ENCODE results near the gene DPF3.

DPF3 gene

GRCh38 chr14:72663076-72663487 lies 230.8 kb downstream of the DPF3 start:
- Mint-ChIP-seq H3K36me3 (ENCODE audit: low read depth) (no peaks in the 10 kb centered on the region), H3K27ac (no peak overlapping the region), H3K4me3 (no peak overlapping the region), H3K27me3 (ENCODE audit: low read depth) (peaks cover 35% of the 10 kb centered on the region), H3K4me1 (ENCODE audit: low read depth) (peaks cover 3% of the 10 kb centered on the region), H3K9me3 (no peaks in the 10 kb centered on the region)
- no peak for DNase-seq (ENCODE audit: low spot score)

GRCh38 chr14:72662214-72662613 lies 231.7 kb downstream of the DPF3 start:
- H3K27me3 Mint-ChIP-seq (ENCODE audit: low read depth) = peaks cover 32% of the 10 kb centered on the region
- H3K9me3 Mint-ChIP-seq = no peaks in the 10 kb centered on the region
- peaks cover 3% of the 10 kb centered on the region for H3K4me1 Mint-ChIP-seq (ENCODE audit: low read depth)
- H3K27ac Mint-ChIP-seq = no peak overlapping the region
- DNase-seq (ENCODE audit: low spot score) = no peak
- H3K4me3 Mint-ChIP-seq = no peak overlapping the region
- H3K36me3 Mint-ChIP-seq (ENCODE audit: low read depth) = no peaks in the 10 kb centered on the region

DNA sequence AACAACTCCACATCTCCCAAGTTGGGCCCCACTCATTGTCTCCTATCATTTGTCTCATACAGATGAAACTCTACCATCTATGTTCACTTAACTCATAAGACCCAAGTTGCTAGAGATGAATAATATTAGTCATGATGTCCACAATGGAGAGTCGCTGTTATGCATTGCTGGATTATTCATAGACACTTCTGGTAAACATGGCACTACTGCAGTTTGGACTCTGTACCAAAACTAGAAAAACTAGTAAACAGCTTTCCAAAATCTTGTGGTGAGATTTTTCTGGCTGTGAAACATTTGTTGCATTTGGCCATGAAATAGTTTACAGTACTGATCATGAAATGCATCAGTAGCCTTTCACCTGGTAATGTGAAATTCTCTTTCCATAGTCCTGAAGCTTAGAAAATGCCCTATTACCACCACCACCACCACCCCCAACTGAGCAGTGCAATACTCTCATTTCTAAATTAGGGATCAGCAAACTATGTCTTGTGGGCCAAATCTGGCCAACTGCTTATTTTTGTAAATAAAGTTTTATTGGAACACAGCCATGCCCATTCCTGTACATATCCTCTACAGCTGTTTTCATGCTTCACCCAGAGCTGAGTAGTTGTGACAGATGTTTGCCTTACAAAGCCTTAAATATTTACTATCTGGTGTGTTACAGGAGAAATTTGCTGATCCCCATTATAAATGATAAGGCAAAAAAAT lies 236.5 kb downstream of the DPF3 start:
- H3K4me3 Mint-ChIP-seq = no peak overlapping the region
- no peak overlapping the region for H3K27ac Mint-ChIP-seq
- no peaks in the 10 kb centered on the region for H3K4me1 Mint-ChIP-seq (ENCODE audit: low read depth)
- no peaks in the 10 kb centered on the region for H3K9me3 Mint-ChIP-seq
- peaks cover 23% of the 10 kb centered on the region for H3K27me3 Mint-ChIP-seq (ENCODE audit: low read depth)
- H3K36me3 Mint-ChIP-seq (ENCODE audit: low read depth) = no peaks in the 10 kb centered on the region
- no peak for DNase-seq (ENCODE audit: low spot score)

GRCh38 chr14:72653026-72653425 lies 240.9 kb downstream of the DPF3 start:
- no peak for DNase-seq (ENCODE audit: low spot score)
- no peaks in the 10 kb centered on the region for H3K4me1 Mint-ChIP-seq (ENCODE audit: low read depth)
- no peak overlapping the region for H3K27ac Mint-ChIP-seq
- no peaks in the 10 kb centered on the region for H3K36me3 Mint-ChIP-seq (ENCODE audit: low read depth)
- peaks cover 28% of the 10 kb centered on the region for H3K27me3 Mint-ChIP-seq (ENCODE audit: low read depth)
- no peaks in the 10 kb centered on the region for H3K9me3 Mint-ChIP-seq
- no peak overlapping the region for H3K4me3 Mint-ChIP-seq

DNA sequence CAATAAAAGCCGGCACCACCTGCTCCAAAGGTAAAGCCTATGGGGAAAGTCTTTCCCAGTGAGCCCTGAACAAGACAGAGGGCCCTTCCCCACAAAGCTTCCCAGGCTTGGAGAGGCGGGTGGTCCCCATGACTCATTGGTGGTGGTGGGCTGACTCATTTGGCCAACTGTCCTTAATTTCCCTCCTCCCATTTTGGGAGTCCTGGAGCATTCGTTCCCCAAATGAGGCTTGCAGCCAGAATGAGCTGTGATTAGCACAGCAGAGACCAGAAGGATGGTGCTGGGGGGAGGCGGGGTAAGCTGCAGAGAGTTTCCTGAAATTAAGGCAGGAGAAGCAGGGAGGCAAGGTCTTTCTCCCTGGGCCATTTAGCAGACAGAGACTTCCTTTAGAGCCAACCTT lies 241.7 kb downstream of the DPF3 start:
- H3K4me3 Mint-ChIP-seq = no peak overlapping the region
- no peak overlapping the region for H3K27ac Mint-ChIP-seq
- no peaks in the 10 kb centered on the region for H3K9me3 Mint-ChIP-seq
- no peaks in the 10 kb centered on the region for H3K4me1 Mint-ChIP-seq (ENCODE audit: low read depth)
- DNase-seq (ENCODE audit: low spot score) = no peak
- peaks cover 25% of the 10 kb centered on the region for H3K27me3 Mint-ChIP-seq (ENCODE audit: low read depth)
- no peaks in the 10 kb centered on the region for H3K36me3 Mint-ChIP-seq (ENCODE audit: low read depth)

DNA sequence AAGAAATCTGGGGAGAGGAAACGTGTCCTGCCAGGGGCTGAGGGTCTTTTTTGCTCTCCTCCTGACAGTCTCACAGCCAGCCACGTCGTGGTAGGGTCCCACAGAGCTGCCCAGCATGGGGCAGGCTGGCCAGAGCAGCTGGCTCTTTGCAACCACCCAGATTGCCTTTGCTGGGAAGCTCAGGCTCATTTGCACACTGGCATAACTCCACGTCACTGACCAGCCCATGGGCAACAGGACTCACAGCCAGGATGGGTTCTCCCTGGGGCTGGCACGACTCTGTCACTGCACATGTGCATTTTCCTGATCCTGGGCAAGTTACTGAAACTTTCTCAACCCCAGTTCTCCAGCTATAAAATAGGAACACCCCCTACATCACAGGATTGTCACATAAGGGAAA lies 242.2 kb downstream of the DPF3 start:
- Mint-ChIP-seq H3K36me3 (ENCODE audit: low read depth) (no peaks in the 10 kb centered on the region), H3K27ac (no peak overlapping the region), H3K27me3 (ENCODE audit: low read depth) (peaks cover 23% of the 10 kb centered on the region), H3K4me3 (no peak overlapping the region), H3K4me1 (ENCODE audit: low read depth) (no peaks in the 10 kb centered on the region), H3K9me3 (no peaks in the 10 kb centered on the region)
- DNase-seq (ENCODE audit: low spot score) = no peak

- H3K9me3 Mint-ChIP-seq = no peaks in the 10 kb centered on the region
- no peaks in the 10 kb centered on the region for H3K36me3 Mint-ChIP-seq (ENCODE audit: low read depth)
- H3K27me3 Mint-ChIP-seq (ENCODE audit: low read depth) = peaks cover 18% of the 10 kb centered on the region
- no peak for DNase-seq (ENCODE audit: low spot score)
- H3K4me1 Mint-ChIP-seq (ENCODE audit: low read depth) = no peaks in the 10 kb centered on the region
- no peak overlapping the region for H3K4me3 Mint-ChIP-seq
- H3K27ac Mint-ChIP-seq = no peak overlapping the region
These were observed 242.8 kb downstream of the DPF3 start for GRCh38 chr14:72651081-72651480.

DNA sequence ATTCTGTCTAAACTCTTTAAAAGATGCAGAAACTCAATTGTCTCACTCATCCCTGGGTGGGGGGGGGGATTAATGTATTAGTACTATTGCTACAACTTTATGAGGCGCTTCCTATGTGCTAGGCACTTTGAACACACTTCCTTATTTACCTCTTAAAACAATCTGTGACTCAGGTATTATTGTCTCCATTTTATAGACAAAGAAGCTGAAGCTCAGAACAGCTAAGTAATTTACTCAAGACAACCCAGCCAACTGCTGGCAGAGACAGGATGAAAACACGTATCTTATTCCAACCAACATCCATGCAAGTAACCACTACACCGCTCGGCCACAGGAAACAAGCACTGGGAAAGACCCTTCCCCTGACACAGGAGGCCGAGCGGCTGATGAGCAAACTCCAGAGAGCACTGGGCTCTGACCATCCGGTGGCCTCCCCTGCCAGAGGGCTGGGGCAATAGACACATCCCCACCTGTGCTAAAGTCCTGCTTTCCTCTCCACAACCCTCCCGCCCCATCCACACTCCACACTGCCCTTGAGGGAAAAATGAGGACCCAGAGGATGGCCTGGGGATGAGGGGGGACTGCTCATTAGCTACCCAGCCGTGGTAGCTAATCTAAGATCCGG lies 244.2 kb downstream of the DPF3 start:
- Mint-ChIP-seq H3K9me3 (no peaks in the 10 kb centered on the region), H3K36me3 (ENCODE audit: low read depth) (no peaks in the 10 kb centered on the region), H3K27me3 (ENCODE audit: low read depth) (peaks cover 18% of the 10 kb centered on the region), H3K4me3 (no peak overlapping the region), H3K4me1 (ENCODE audit: low read depth) (no peaks in the 10 kb centered on the region), H3K27ac (no peak overlapping the region)
- no peak for DNase-seq (ENCODE audit: low spot score)

- no peak for DNase-seq (ENCODE audit: low spot score)
- no peaks in the 10 kb centered on the region for H3K36me3 Mint-ChIP-seq (ENCODE audit: low read depth)
- H3K27ac Mint-ChIP-seq = no peak overlapping the region
- H3K9me3 Mint-ChIP-seq = no peaks in the 10 kb centered on the region
- peaks cover 17% of the 10 kb centered on the region for H3K27me3 Mint-ChIP-seq (ENCODE audit: low read depth)
- no peaks in the 10 kb centered on the region for H3K4me1 Mint-ChIP-seq (ENCODE audit: low read depth)
- H3K4me3 Mint-ChIP-seq = no peak overlapping the region
These were observed 246.1 kb downstream of the DPF3 start for GRCh38 chr14:72647782-72648181.

DNA sequence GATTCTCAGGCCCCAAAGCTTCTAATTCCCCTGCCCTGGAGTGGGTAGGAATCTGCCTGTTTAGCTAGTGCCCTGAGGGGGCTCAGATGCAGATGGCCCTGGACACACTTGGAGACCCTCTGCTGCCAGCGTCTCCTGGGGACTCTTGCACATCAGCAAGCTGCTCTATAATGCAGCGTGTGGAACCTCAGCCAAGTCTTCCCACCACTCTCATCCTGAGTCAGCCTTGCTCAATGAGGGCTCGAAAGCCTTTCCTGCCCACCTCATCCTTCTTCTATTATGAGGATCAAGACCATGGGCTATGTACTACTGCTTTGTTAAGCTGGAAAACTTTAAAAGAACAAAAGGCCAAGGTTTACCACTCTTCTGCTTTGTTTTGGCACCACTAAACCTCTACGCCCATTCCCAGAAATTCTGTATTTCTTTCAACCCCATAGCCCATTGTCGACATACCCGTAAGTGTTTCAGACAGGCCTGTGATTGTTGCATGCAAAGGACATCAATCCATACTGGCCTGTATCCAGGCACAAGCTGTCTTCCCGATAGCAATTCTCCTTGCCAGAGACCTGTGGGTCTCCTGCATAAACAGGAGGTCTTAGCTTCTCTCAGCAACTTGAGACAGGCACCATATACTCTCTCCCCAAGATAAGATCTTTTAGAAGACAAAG lies 246.9 kb downstream of the DPF3 start:
- Mint-ChIP-seq H3K27ac (no peak overlapping the region), H3K9me3 (peaks cover 1% of the 10 kb centered on the region), H3K4me1 (ENCODE audit: low read depth) (no peaks in the 10 kb centered on the region), H3K36me3 (ENCODE audit: low read depth) (no peaks in the 10 kb centered on the region), H3K4me3 (no peak overlapping the region), H3K27me3 (ENCODE audit: low read depth) (peaks cover 17% of the 10 kb centered on the region)
- no peak for DNase-seq (ENCODE audit: low spot score)

- Mint-ChIP-seq H3K9me3 (peaks cover 8% of the 10 kb centered on the region), H3K27me3 (ENCODE audit: low read depth) (peaks cover 18% of the 10 kb centered on the region), H3K4me1 (ENCODE audit: low read depth) (no peaks in the 10 kb centered on the region), H3K27ac (no peak overlapping the region), H3K36me3 (ENCODE audit: low read depth) (no peaks in the 10 kb centered on the region), H3K4me3 (no peak overlapping the region)
- no peak for DNase-seq (ENCODE audit: low spot score)
These were observed 248.2 kb downstream of the DPF3 start for GRCh38 chr14:72645706-72646105.

DNA sequence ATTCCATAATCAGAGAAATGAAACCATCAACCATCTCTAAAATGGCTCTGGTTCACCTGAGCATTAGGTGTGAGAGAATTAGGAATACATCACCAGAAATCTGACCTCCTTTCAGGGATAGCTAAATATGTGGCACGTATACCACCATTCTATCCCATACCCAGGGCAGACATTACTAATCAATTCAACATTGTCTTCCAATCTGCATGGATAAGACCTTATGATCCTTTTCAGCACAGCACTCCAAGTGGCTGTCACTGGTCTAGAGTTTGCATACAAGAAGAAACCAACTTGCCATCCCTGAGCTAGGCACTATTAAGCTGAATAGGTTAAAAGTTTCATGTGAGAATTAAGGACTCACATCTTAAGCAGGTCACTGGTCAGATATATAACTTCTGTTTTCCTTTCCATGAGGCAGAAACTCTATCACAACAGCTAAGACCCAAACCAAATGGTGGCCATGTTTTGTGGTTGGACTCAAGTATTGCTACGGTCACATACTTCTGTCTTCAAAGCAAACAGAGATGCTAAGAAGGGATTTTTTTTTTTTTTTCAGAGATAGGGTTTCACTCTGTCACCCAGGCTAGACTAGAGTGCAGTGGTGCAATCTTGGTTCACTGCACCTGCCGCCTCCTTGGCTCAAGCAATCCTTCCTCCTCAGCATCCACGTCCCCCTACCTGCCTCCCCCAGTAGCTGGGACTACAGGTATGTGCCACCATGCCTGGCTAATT lies 249.0 kb downstream of the DPF3 start:
- Mint-ChIP-seq H3K36me3 (ENCODE audit: low read depth) (no peaks in the 10 kb centered on the region), H3K4me3 (no peak overlapping the region), H3K27ac (no peak overlapping the region), H3K27me3 (ENCODE audit: low read depth) (peaks cover 17% of the 10 kb centered on the region), H3K9me3 (peaks cover 16% of the 10 kb centered on the region), H3K4me1 (ENCODE audit: low read depth) (no peaks in the 10 kb centered on the region)
- DNase-seq (ENCODE audit: low spot score) = no peak

GRCh38 chr14:72644038-72644437 lies 249.9 kb downstream of the DPF3 start:
- Mint-ChIP-seq H3K9me3 (peaks cover 22% of the 10 kb centered on the region), H3K4me3 (no peak overlapping the region), H3K4me1 (ENCODE audit: low read depth) (no peaks in the 10 kb centered on the region), H3K27ac (no peak overlapping the region), H3K36me3 (ENCODE audit: low read depth) (no peaks in the 10 kb centered on the region), H3K27me3 (ENCODE audit: low read depth) (peaks cover 15% of the 10 kb centered on the region)
- no peak for DNase-seq (ENCODE audit: low spot score)

- DNase-seq (ENCODE audit: low spot score) = no peak
- Mint-ChIP-seq H3K9me3 (peaks cover 22% of the 10 kb centered on the region), H3K36me3 (ENCODE audit: low read depth) (no peaks in the 10 kb centered on the region), H3K4me3 (no peak overlapping the region), H3K27me3 (ENCODE audit: low read depth) (peaks cover 15% of the 10 kb centered on the region), H3K4me1 (ENCODE audit: low read depth) (no peaks in the 10 kb centered on the region), H3K27ac (no peak overlapping the region)
These were observed 250.5 kb downstream of the DPF3 start for GRCh38 chr14:72643317-72643801.

All from T-helper 2 cell treated with Interferon-gamma antibody and Interleukin-4, amounts not matched to agents 5 μg/mL and 100 μg/mL, for 36 hours (primary cell).